ENCODE results near the gene GPR173. TPM values are rescaled to one million over a fixed set of nuclear protein-coding genes. Genes with fewer than 3 reads are reported as not detected.

GPR173 gene
- total RNA-seq, 2 experiments from 2014 or later, result 5.4 to 8.7 TPM

DNA sequence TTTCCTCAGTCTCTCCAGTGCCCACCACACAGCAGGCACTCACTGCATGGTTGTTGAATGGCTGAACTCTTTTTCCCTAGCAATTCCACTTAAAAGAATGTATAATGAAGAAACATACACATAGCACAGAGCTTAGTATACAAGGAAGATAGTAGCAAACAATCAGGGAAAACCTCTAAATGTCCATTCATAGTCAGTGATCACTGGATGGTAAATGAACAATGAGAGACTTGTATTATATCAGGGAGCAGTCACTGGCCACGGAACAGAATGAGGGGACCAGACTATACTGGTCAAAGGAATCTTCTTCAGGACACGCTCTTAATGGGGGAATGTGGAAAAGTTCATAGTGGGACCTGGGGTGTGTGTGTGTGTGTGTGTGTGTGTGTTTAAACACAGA lies 46.6 kb upstream of the GPR173 start:
- ChIA-PET CTCF (ENCODE audit: unreplicated experiment) (no interaction called here), POLR2A (no interaction called here)
- no peaks in the 10 kb centered on the region for H3K36me3 ChIP-seq (ENCODE audit: insufficient read depth, low read length)
- H3K4me2 ChIP-seq (ENCODE audit: low read length), result no peak overlapping the region
- no peak overlapping the region for H3K27ac ChIP-seq (ENCODE audit: low read depth, low read length, poor library complexity, severe bottlenecking)
- H3K79me2 ChIP-seq (ENCODE audit: insufficient read depth, low read depth, low read length), result no peaks in the 10 kb centered on the region
- H3K9me2 ChIP-seq (ENCODE audit: insufficient read depth, low read length), result no peaks in the 10 kb centered on the region
- DNase-seq (ENCODE audit: low spot score), result no peak
- H2AFZ ChIP-seq (ENCODE audit: low read length), result no peak overlapping the region
- BruUV-seq (replicated peaks), result no TSS peak
- no peaks in the 10 kb centered on the region for H4K20me1 ChIP-seq (ENCODE audit: insufficient read depth, low read length)
- no peaks in the 10 kb centered on the region for H3K9me3 ChIP-seq (ENCODE audit: low read length)
- intact Hi-C loops (cut with micrococcal nuclease; ENCODE audit: unreplicated experiment), result no loop called here
- TF ChIP-seq, protein P1, sequence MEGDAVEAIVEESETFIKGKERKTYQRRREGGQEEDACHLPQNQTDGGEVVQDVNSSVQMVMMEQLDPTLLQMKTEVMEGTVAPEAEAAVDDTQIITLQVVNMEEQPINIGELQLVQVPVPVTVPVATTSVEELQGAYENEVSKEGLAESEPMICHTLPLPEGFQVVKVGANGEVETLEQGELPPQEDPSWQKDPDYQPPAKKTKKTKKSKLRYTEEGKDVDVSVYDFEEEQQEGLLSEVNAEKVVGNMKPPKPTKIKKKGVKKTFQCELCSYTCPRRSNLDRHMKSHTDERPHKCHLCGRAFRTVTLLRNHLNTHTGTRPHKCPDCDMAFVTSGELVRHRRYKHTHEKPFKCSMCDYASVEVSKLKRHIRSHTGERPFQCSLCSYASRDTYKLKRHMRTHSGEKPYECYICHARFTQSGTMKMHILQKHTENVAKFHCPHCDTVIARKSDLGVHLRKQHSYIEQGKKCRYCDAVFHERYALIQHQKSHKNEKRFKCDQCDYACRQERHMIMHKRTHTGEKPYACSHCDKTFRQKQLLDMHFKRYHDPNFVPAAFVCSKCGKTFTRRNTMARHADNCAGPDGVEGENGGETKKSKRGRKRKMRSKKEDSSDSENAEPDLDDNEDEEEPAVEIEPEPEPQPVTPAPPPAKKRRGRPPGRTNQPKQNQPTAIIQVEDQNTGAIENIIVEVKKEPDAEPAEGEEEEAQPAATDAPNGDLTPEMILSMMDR (conservative IDR thresholded peaks at IDR 0.05; ENCODE audit: low read length), result no peak
- no peak for TF ChIP-seq EZH2phosphoT487 (IDR thresholded peaks at IDR 0.05; ENCODE audit: borderline replicate concordance, low read depth, low read length)
- H3K4me3 ChIP-seq (ENCODE audit: low read depth, low read length, poor library complexity, severe bottlenecking), result no peak overlapping the region
- no peaks in the 10 kb centered on the region for H3K4me1 ChIP-seq (ENCODE audit: insufficient read depth, low read length, poor library complexity, severe bottlenecking)

DNA sequence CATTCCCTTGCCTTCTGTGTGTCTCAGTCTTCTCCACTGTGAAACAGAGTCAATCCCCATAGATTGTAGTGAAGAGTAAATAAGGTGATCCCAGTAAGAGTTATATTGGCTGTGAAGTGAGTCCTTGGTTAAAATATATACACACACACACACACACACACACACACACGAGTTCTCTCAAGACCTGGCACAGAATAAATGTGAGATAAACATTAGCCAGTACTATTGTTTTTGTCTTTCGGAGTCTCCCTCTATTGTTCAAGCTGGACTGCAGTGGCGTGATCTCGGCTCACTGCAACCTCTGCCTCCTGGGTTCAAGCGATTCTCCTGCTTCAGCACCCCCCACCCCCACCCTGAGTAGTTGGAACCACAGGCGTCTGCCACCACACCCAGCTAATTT lies 45.5 kb upstream of the GPR173 start:
- ChIA-PET POLR2A (interaction anchor here (1.2 kb wide), 1 partner anchor 12 kb away, joined by 5 read pairs; no protein-coding TSS in a partner anchor), CTCF (ENCODE audit: unreplicated experiment) (no interaction called here)
- Histone ChIP-seq H3K36me3 (ENCODE audit: insufficient read depth, low read length) (no peaks in the 10 kb centered on the region), H3K9me3 (ENCODE audit: low read length) (no peaks in the 10 kb centered on the region), H4K20me1 (ENCODE audit: insufficient read depth, low read length) (no peaks in the 10 kb centered on the region), H3K4me3 (ENCODE audit: low read depth, low read length, poor library complexity, severe bottlenecking) (no peak overlapping the region), H3K4me2 (ENCODE audit: low read length) (no peak overlapping the region), H3K79me2 (ENCODE audit: insufficient read depth, low read depth, low read length) (no peaks in the 10 kb centered on the region), H2AFZ (ENCODE audit: low read length) (no peak overlapping the region), H3K27ac (ENCODE audit: low read depth, low read length, poor library complexity, severe bottlenecking) (no peak overlapping the region), H3K4me1 (ENCODE audit: insufficient read depth, low read length, poor library complexity, severe bottlenecking) (no peaks in the 10 kb centered on the region), H3K9me2 (ENCODE audit: insufficient read depth, low read length) (no peaks in the 10 kb centered on the region)
- TF ChIP-seq, protein P1 (conservative IDR thresholded peaks at IDR 0.05; ENCODE audit: low read length), result no peak
- no peak for TF ChIP-seq EZH2phosphoT487 (IDR thresholded peaks at IDR 0.05; ENCODE audit: borderline replicate concordance, low read depth, low read length)
- intact Hi-C loops (cut with micrococcal nuclease; ENCODE audit: unreplicated experiment), result no loop called here
- no peak for DNase-seq (ENCODE audit: low spot score)
- no TSS peak for BruUV-seq (replicated peaks)

DNA sequence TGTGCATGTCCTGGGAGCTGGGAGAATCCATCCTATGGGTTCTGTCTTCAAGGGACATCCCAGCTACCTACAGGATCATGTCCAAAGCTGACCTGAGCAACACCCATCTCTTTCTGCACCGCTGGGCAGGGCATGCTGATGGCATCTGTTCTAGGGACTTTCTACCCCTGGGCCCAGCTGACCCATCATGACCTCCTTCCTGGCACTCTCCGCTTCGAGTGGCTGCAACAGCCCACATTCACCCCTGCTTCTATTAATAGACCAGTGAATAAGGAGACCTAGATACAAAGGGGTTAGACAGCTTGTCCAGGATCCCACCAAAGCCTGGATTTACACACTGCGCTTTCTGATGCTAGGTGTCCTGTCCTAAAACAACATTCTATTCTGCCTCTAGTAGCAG lies 44.6 kb upstream of the GPR173 start:
- Histone ChIP-seq H3K9me2 (ENCODE audit: insufficient read depth, low read length) (no peaks in the 10 kb centered on the region), H3K79me2 (ENCODE audit: insufficient read depth, low read depth, low read length) (no peaks in the 10 kb centered on the region), H4K20me1 (ENCODE audit: insufficient read depth, low read length) (no peaks in the 10 kb centered on the region), H3K9me3 (ENCODE audit: low read length) (no peaks in the 10 kb centered on the region), H2AFZ (ENCODE audit: low read length) (no peak overlapping the region), H3K4me1 (ENCODE audit: insufficient read depth, low read length, poor library complexity, severe bottlenecking) (no peaks in the 10 kb centered on the region), H3K4me2 (ENCODE audit: low read length) (no peak overlapping the region), H3K4me3 (ENCODE audit: low read depth, low read length, poor library complexity, severe bottlenecking) (no peak overlapping the region), H3K36me3 (ENCODE audit: insufficient read depth, low read length) (no peaks in the 10 kb centered on the region), H3K27ac (ENCODE audit: low read depth, low read length, poor library complexity, severe bottlenecking) (no peak overlapping the region)
- intact Hi-C loops (cut with micrococcal nuclease; ENCODE audit: unreplicated experiment), result no loop called here
- no TSS peak for BruUV-seq (replicated peaks)
- ChIA-PET POLR2A (interaction anchor here (1.2 kb wide), 1 partner anchor 11 kb away, joined by 5 read pairs; no protein-coding TSS in a partner anchor), CTCF (ENCODE audit: unreplicated experiment) (no interaction called here)
- TF ChIP-seq, protein P1 (conservative IDR thresholded peaks at IDR 0.05; ENCODE audit: low read length), result no peak
- no peak for TF ChIP-seq EZH2phosphoT487 (IDR thresholded peaks at IDR 0.05; ENCODE audit: borderline replicate concordance, low read depth, low read length)
- no peak for DNase-seq (ENCODE audit: low spot score)

All from OCI-LY7 (cell line).